IMR-90 (cell line): Measurements from ENCODE around the gene CACNA2D3. TPM values are rescaled to one million over a fixed set of nuclear protein-coding genes. Genes with fewer than 3 reads are reported as not detected.

Source experiments
- ATAC-seq: fragments of 200-7000 bp; cut with Tn5 transposase; 2 replicates; pipeline ENCODE4 v1.9.1; 2020; ENCODE audit warnings: low read depth, mild to moderate bottlenecking, moderate library complexity
- BruUV-seq: library from RNA; stranded (reverse); fragments of 400-500 nt; replicated peaks from 2 replicates; lab custom pipeline; 2021; lab: Mats Ljungman, UMichigan
- CTCF ChIA-PET: fragments of 300-600 bp; formaldehyde crosslinking; extraction: SDS; loops from one replicate; lab custom pipeline; 2021; ENCODE audit warnings: antibody characterized with exemption; lab: Yijun Ruan, JAX
- POLR2A ChIA-PET: fragments of 300-600 bp; sonication (Branson Sonifier 250); formaldehyde crosslinking; loops from one replicate; lab custom pipeline; 2022; ENCODE audit warnings: antibody characterized with exemption; ENCODE audit not compliant: unreplicated experiment; lab: Charles Lee
- DNase-seq: peaks from one replicate; pipeline ENCODE4 v3.0.0; 2013
- H2AFZ ChIP-seq: replicated peaks from 2 replicates; pipeline ENCODE3; 2013; ENCODE audit warnings: low read length, mild to moderate bottlenecking; ENCODE audit not compliant: poor library complexity
- H2AK5ac ChIP-seq: 2 replicates; pipeline ENCODE4 v1.6.1; 2013; ENCODE audit warnings: low read depth, low read length, inconsistent platforms
- H2AK9ac ChIP-seq: replicated peaks from 2 replicates; pipeline ENCODE3; 2013; ENCODE audit warnings: mild to moderate bottlenecking, low read depth, low read length, moderate library complexity; ENCODE audit not compliant: poor library complexity
- H2BK120ac ChIP-seq: 2 replicates; pipeline ENCODE4 v1.6.1; 2013; ENCODE audit warnings: low read depth, low read length, inconsistent platforms
- H2BK15ac ChIP-seq: 3 replicates; pipeline ENCODE4 v1.6.1; 2013; ENCODE audit warnings: low read depth, low read length, inconsistent platforms
- H2BK20ac ChIP-seq: 2 replicates; pipeline ENCODE4 v1.6.1; 2013; ENCODE audit warnings: low read depth, mild to moderate bottlenecking, inconsistent platforms, low read length, moderate library complexity
- H2BK5ac ChIP-seq: 2 replicates; pipeline ENCODE4 v1.6.1; 2013; ENCODE audit warnings: mild to moderate bottlenecking, low read depth, low read length, inconsistent platforms; ENCODE audit not compliant: poor library complexity, severe bottlenecking
- H3K14ac ChIP-seq: replicated peaks from 2 replicates; pipeline ENCODE4 v1.6.1; 2013; ENCODE audit warnings: low read depth, low read length, inconsistent platforms
- H3K18ac ChIP-seq: 2 replicates; pipeline ENCODE4 v1.6.1; 2013; ENCODE audit warnings: low read depth, low read length, control low read depth
- H3K23ac ChIP-seq: 2 replicates; pipeline ENCODE4 v1.6.1; 2013; ENCODE audit warnings: low read depth, low read length, inconsistent platforms
- H3K27ac ChIP-seq: 2 replicates; pipeline ENCODE4 v1.5.1; 2013; ENCODE audit warnings: mild to moderate bottlenecking, control low read depth, low read length; ENCODE audit not compliant: insufficient read depth
- H3K27me3 ChIP-seq: 2 replicates; pipeline ENCODE4 v1.6.1; 2013; ENCODE audit warnings: low read length; ENCODE audit not compliant: control insufficient read depth, insufficient read depth
- H3K36me3 ChIP-seq: 2 replicates; pipeline ENCODE4 v1.6.1; 2013; ENCODE audit warnings: low read length, mixed read lengths; ENCODE audit not compliant: control insufficient read depth, insufficient read depth
- H3K4ac ChIP-seq: 2 replicates; pipeline ENCODE4 v1.6.1; 2013; ENCODE audit warnings: low read depth, low read length, inconsistent platforms
- H3K4me1 ChIP-seq: 2 replicates; pipeline ENCODE4 v1.6.1; 2013; ENCODE audit warnings: low read length, mixed read lengths; ENCODE audit not compliant: control insufficient read depth, insufficient read depth
- H3K4me2 ChIP-seq: 2 replicates; pipeline ENCODE4 v1.6.1; 2013; ENCODE audit warnings: low read depth, mild to moderate bottlenecking, control low read depth, low read length, moderate library complexity
- H3K4me3 ChIP-seq: 2 replicates; pipeline ENCODE4 v1.5.1; 2013; ENCODE audit warnings: low read depth, mild to moderate bottlenecking, control low read depth, low read length, moderate library complexity; ENCODE audit not compliant: insufficient read depth
- H3K56ac ChIP-seq: 2 replicates; pipeline ENCODE4 v1.6.1; 2013; ENCODE audit warnings: low read length, inconsistent platforms; ENCODE audit not compliant: insufficient read depth; ENCODE audit errors: extremely low read depth
- H3K79me1 ChIP-seq, 2 experiments: 2 replicates each; pipeline ENCODE4 v1.6.1; 2013; ENCODE audit warnings: low read length in 2 of 2, inconsistent platforms in 1 of 2, low read depth in 1 of 2
- H3K9ac ChIP-seq: 2 replicates; pipeline ENCODE4 v1.6.1; 2013; ENCODE audit warnings: low read depth, low read length, control low read depth
- H3K9me1 ChIP-seq: 2 replicates; pipeline ENCODE4 v1.6.1; 2013; ENCODE audit warnings: low read length, inconsistent platforms; ENCODE audit not compliant: insufficient read depth
- H3K9me3 ChIP-seq: 2 replicates; pipeline ENCODE4 v1.6.1; 2013; ENCODE audit warnings: low read length; ENCODE audit not compliant: control insufficient read depth, insufficient read depth
- H4K20me1 ChIP-seq: 2 replicates; pipeline ENCODE4 v1.6.1; 2013; ENCODE audit warnings: low read length, inconsistent platforms; ENCODE audit not compliant: insufficient read depth
- H4K5ac ChIP-seq: 2 replicates; pipeline ENCODE4 v1.6.1; 2013; ENCODE audit warnings: mild to moderate bottlenecking, low read depth, low read length, control low read depth
- H4K8ac ChIP-seq, 2 experiments: 2 replicates each; pipeline ENCODE4 v1.6.1; 2013; ENCODE audit warnings: low read depth in 2 of 2, low read length in 2 of 2, control low read depth in 1 of 2, inconsistent platforms in 1 of 2
- H4K91ac ChIP-seq: 2 replicates; pipeline ENCODE4 v1.6.1; 2013; ENCODE audit warnings: low read depth, low read length, inconsistent platforms; ENCODE audit not compliant: insufficient read depth
- CEBPB ChIP-seq: IDR thresholded peaks from 2 replicates; pipeline ENCODE4 v1.6.1; 2012; ENCODE audit warnings: low read depth, low read length, improper control_type of control experiment
- NFE2L2 ChIP-seq: fragments of 150-350 bp; IDR thresholded peaks from 2 replicates; pipeline ENCODE4 v1.6.1; 2016; ENCODE audit warnings: low read depth, mild to moderate bottlenecking, low read length
- RCOR1 ChIP-seq: IDR thresholded peaks from 2 replicates; pipeline ENCODE4 v1.6.1; 2012; ENCODE audit warnings: mild to moderate bottlenecking, low read length, improper control_type of control experiment; ENCODE audit not compliant: insufficient replicate concordance
- WGBS, 2 experiments: methylation state at CpG; one replicate each; pipeline versions ENCODE4 v1.1.5 to v1.1.7; 2013; ENCODE audit warnings: missing lambda C conversion rate in 2 of 2; ENCODE audit not compliant: insufficient read length in 1 of 2; ENCODE audit errors: extremely low coverage in 2 of 2; 5-methylcytosine and 5-hydroxymethylcytosine counted together
- dilution Hi-C: fragments of 300-500 bp; cut with HindIII; formaldehyde crosslinking; loops from one replicate; pipeline ENCODE4 v1.14.3; 2018; ENCODE audit warnings: low sequenced_read_pairs; ENCODE audit not compliant: unreplicated experiment
- in situ Hi-C: fragments of 300-500 bp; cut with MboI; formaldehyde crosslinking; loops from 3 replicates; pipeline ENCODE4 v1.14.3; 2019; ENCODE audit warnings: low sequenced_read_pairs, inconsistent platforms, mixed read lengths
- intact Hi-C: fragments of 100-400 bp; cut with micrococcal nuclease; formaldehyde crosslinking; loops from 2 replicates; pipeline ENCODE4 v1.10.0; 2022
- polyA plus RNA-seq, 3 experiments: library from polyadenylated mRNA; depleted of rRNA; stranded (reverse); fragments of >200 nt; gene quantifications; 2 replicates each; pipeline ENCODE4 v1.2.3, GENCODE V29; 2012; ENCODE audit warnings: low replicate concordance in 1 of 3
- total RNA-seq: library from RNA; depleted of rRNA; stranded (reverse); fragments of >200 nt; gene quantifications from 2 replicates; pipeline ENCODE4 v1.2.3, GENCODE V29; 2012
- TF ChIP-seq, protein P1 (sequence below): fragments of 150-350 bp; IDR thresholded peaks from 2 replicates; pipeline ENCODE4 v1.6.1; 2017; ENCODE audit warnings: mild to moderate bottlenecking, antibody characterized with exemption, low read length, low read depth

The CACNA2D3 gene
- total and polyA plus RNA-seq, 2 of the 4 experiments (the other 2 are of a cell fraction), result 0.36 to 0.41 TPM

DNA sequence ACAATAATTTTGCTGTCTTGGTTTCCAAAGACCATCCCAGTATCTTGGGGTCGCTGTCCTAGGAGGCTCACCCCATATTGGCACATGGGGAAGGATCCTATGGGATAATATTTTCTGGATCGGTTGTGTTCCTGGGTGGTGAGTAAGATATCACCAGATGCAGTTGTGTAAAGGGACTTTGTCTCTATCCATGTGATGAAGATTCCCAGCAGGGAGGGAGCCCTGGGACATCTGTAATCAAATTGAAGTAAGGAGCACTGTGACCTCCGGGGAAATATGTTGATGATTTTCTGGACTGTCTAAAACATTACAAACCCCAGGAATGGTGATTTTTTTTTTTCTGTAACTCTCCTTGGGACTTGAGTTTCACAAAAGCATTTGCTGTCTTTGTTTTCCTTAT, 841.7 kb downstream of the CACNA2D3 start:
- H3K9ac ChIP-seq, result no peak overlapping the region
- TF ChIP-seq CEBPB, result no peak
- TF ChIP-seq, protein P1, sequence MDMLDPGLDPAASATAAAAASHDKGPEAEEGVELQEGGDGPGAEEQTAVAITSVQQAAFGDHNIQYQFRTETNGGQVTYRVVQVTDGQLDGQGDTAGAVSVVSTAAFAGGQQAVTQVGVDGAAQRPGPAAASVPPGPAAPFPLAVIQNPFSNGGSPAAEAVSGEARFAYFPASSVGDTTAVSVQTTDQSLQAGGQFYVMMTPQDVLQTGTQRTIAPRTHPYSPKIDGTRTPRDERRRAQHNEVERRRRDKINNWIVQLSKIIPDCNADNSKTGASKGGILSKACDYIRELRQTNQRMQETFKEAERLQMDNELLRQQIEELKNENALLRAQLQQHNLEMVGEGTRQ, result no peak
- no peak for TF ChIP-seq NFE2L2
- TF ChIP-seq RCOR1, result no peak
- H4K91ac ChIP-seq, result peak overlapping the region; percentile 28; the same call in 1 of the 2 replicates
- in situ Hi-C loops (no loop called here), intact Hi-C loops (no loop called here), dilution Hi-C loops (no loop called here)
- H2AK9ac ChIP-seq, result no peak overlapping the region
- H3K9me3 ChIP-seq, result no peaks in the 10 kb centered on the region
- peak overlapping the region; percentile 45; the same call in 1 of the 2 replicates for H2BK120ac ChIP-seq
- no peaks in the 10 kb centered on the region for H3K27me3 ChIP-seq
- H2BK5ac ChIP-seq, result no peak overlapping the region
- no peak for DNase-seq
- H3K36me3 ChIP-seq, result no peaks in the 10 kb centered on the region
- WGBS, 2 experiments, result no CpG with 5 or more reads among the region's 3 CpGs
- ChIA-PET POLR2A (no interaction called here), CTCF (no interaction called here)
- no peak overlapping the region for H2AFZ ChIP-seq
- no peak overlapping the region for H3K56ac ChIP-seq
- H4K8ac ChIP-seq, result peak overlapping the region in 1 of 2 experiments; percentile 11; a peak in 1 of 4 replicates
- H2AK5ac ChIP-seq, result peak overlapping the region; percentile 53; the same call in 1 of the 2 replicates
- H3K79me1 ChIP-seq, result no peaks in the 10 kb centered on the region; a peak in 1 of 4 replicates
- no peak overlapping the region for H3K4me2 ChIP-seq
- H3K23ac ChIP-seq, result no peak overlapping the region
- H3K4me1 ChIP-seq, result peaks cover 21% of the 10 kb centered on the region
- peak overlapping the region; percentile 27; the same call in 1 of the 2 replicates for H4K5ac ChIP-seq
- H3K4me3 ChIP-seq, result no peak overlapping the region
- H2BK15ac ChIP-seq, result peak overlapping the region; percentile 40; the same call in 1 of the 3 replicates
- H4K20me1 ChIP-seq, result no peaks in the 10 kb centered on the region
- peak overlapping the region; percentile 38; the same call in 1 of the 2 replicates for H2BK20ac ChIP-seq
- no peak for ATAC-seq
- no peak overlapping the region for H3K4ac ChIP-seq
- H3K18ac ChIP-seq, result peak overlapping the region; percentile 63; the same call in 1 of the 2 replicates
- no TSS peak for BruUV-seq
- H3K27ac ChIP-seq, result no peak overlapping the region
- no peak overlapping the region for H3K14ac ChIP-seq
- H3K9me1 ChIP-seq, result peaks cover 22% of the 10 kb centered on the region
